Activated CD8-positive, alpha-beta memory T cell treated with anti-CD3 and anti-CD28 coated beads, Interleukin-2, amount 10 ng/mL, durations not matched to agents 7 days and 5 days (primary cell): ENCODE data around the gene CFAP90. TPM values are rescaled to one million over a fixed set of nuclear protein-coding genes. Genes with fewer than 3 reads are reported as not detected.

Experiments
- ATAC-seq: fragments of 150-1000 bp; cut with Tn5 transposase; one replicate; pipeline ENCODE4 v1.10.0; 2021; ENCODE audit warnings: moderate library complexity
- CTCF ChIA-PET: fragments of 350-600 bp; sonication (Branson Sonifier 250); formaldehyde crosslinking; loops from one replicate; lab custom pipeline; 2021; ENCODE audit warnings: antibody characterized with exemption; lab: Charles Lee
- DNase-seq: peaks from one replicate; pipeline ENCODE4 v3.0.0-alpha.2; 2020
- H3K27ac Mint-ChIP-seq: one replicate; pipeline ENCODE4 v1.8.0; 2021; ENCODE audit warnings: mild to moderate bottlenecking, mixed read lengths
- H3K27me3 Mint-ChIP-seq: one replicate; pipeline ENCODE4 v1.8.0; 2021; ENCODE audit warnings: mixed read lengths
- H3K36me3 Mint-ChIP-seq: one replicate; pipeline ENCODE4 v1.8.0; 2021; ENCODE audit warnings: mild to moderate bottlenecking, mixed read lengths
- H3K4me1 Mint-ChIP-seq: one replicate; pipeline ENCODE4 v1.8.0; 2021; ENCODE audit warnings: mixed read lengths
- H3K4me3 Mint-ChIP-seq: one replicate; pipeline ENCODE4 v1.8.0; 2021; ENCODE audit warnings: mild to moderate bottlenecking, moderate library complexity, mixed read lengths
- H3K9me3 Mint-ChIP-seq: one replicate; pipeline ENCODE4 v1.8.0; 2022; ENCODE audit warnings: low read depth, mixed read lengths
- total RNA-seq, 2 experiments: library from RNA; stranded (reverse); gene quantifications; one replicate each; pipeline ENCODE4 v1.2.3, GENCODE V29; 2021

Gene CFAP90
- total RNA-seq, 2 experiments from 2014 or later = not detected

GRCh38 chr5:7837403-7837802, 13.5 kb downstream of the CFAP90 start:
- peaks cover 6% of the 10 kb centered on the region for H3K27me3 Mint-ChIP-seq
- ATAC-seq = no peak
- DNase-seq = no peak
- H3K9me3 Mint-ChIP-seq = peaks cover 3% of the 10 kb centered on the region
- no peak overlapping the region for H3K27ac Mint-ChIP-seq
- no peaks in the 10 kb centered on the region for H3K36me3 Mint-ChIP-seq
- no peak overlapping the region for H3K4me3 Mint-ChIP-seq
- CTCF ChIA-PET = no interaction called here
- no peaks in the 10 kb centered on the region for H3K4me1 Mint-ChIP-seq

GRCh38 chr5:7834982-7835381, 16.0 kb downstream of the CFAP90 start:
- Mint-ChIP-seq H3K36me3 (no peaks in the 10 kb centered on the region), H3K4me1 (no peaks in the 10 kb centered on the region)

GRCh38 chr5:7828269-7828668, 22.7 kb downstream of the CFAP90 start:
- ATAC-seq = no peak
- no peak for DNase-seq
- peaks cover 13% of the 10 kb centered on the region for H3K27me3 Mint-ChIP-seq
- CTCF ChIA-PET = no interaction called here
- H3K9me3 Mint-ChIP-seq = no peaks in the 10 kb centered on the region
- H3K4me1 Mint-ChIP-seq = no peaks in the 10 kb centered on the region
- H3K36me3 Mint-ChIP-seq = no peaks in the 10 kb centered on the region
- H3K27ac Mint-ChIP-seq = no peak overlapping the region
- no peak overlapping the region for H3K4me3 Mint-ChIP-seq

More at GRCh38 chr5:7834982-7835381, 16.0 kb downstream of the CFAP90 start:
- DNase-seq = no peak
- no peak overlapping the region for H3K27ac Mint-ChIP-seq
- CTCF ChIA-PET = no interaction called here
- H3K27me3 Mint-ChIP-seq = peaks cover 8% of the 10 kb centered on the region
- no peak for ATAC-seq
- H3K4me3 Mint-ChIP-seq = no peak overlapping the region
- peaks cover 3% of the 10 kb centered on the region for H3K9me3 Mint-ChIP-seq

GRCh38 chr5:7827610-7828009, 23.3 kb downstream of the CFAP90 start:
- Mint-ChIP-seq H3K4me1 (no peaks in the 10 kb centered on the region), H3K9me3 (no peaks in the 10 kb centered on the region), H3K36me3 (no peaks in the 10 kb centered on the region), H3K27me3 (peaks cover 18% of the 10 kb centered on the region), H3K4me3 (no peak overlapping the region), H3K27ac (no peak overlapping the region)
- ATAC-seq (no peak), DNase-seq (no peak)
- CTCF ChIA-PET = no interaction called here

- CTCF ChIA-PET = no interaction called here
These were observed 25.3 kb downstream of the CFAP90 start for GRCh38 chr5:7825630-7826029.

GRCh38 chr5:7824995-7825394, 25.9 kb downstream of the CFAP90 start:
- DNase-seq (no peak), ATAC-seq (no peak)
- no peaks in the 10 kb centered on the region for H3K9me3 Mint-ChIP-seq
- no peaks in the 10 kb centered on the region for H3K4me1 Mint-ChIP-seq
- H3K27me3 Mint-ChIP-seq = peaks cover 15% of the 10 kb centered on the region
- H3K4me3 Mint-ChIP-seq = no peak overlapping the region
- CTCF ChIA-PET = no interaction called here
- H3K36me3 Mint-ChIP-seq = no peaks in the 10 kb centered on the region
- no peak overlapping the region for H3K27ac Mint-ChIP-seq

More at GRCh38 chr5:7825630-7826029, 25.3 kb downstream of the CFAP90 start:
- DNase-seq = no peak
- ATAC-seq = no peak
- Mint-ChIP-seq H3K27me3 (peaks cover 15% of the 10 kb centered on the region), H3K27ac (no peak overlapping the region), H3K36me3 (no peaks in the 10 kb centered on the region), H3K4me3 (no peak overlapping the region), H3K4me1 (no peaks in the 10 kb centered on the region), H3K9me3 (no peaks in the 10 kb centered on the region)

- no peak overlapping the region for H3K27ac Mint-ChIP-seq
- ATAC-seq (no peak), DNase-seq (no peak)
- peaks cover 13% of the 10 kb centered on the region for H3K27me3 Mint-ChIP-seq
- no peaks in the 10 kb centered on the region for H3K9me3 Mint-ChIP-seq
- CTCF ChIA-PET = no interaction called here
- H3K4me1 Mint-ChIP-seq = no peaks in the 10 kb centered on the region
- no peaks in the 10 kb centered on the region for H3K36me3 Mint-ChIP-seq
- no peak overlapping the region for H3K4me3 Mint-ChIP-seq
These were observed 27.3 kb downstream of the CFAP90 start for GRCh38 chr5:7823594-7823993.

GRCh38 chr5:7822449-7822848, 28.5 kb downstream of the CFAP90 start:
- H3K27ac Mint-ChIP-seq = no peak overlapping the region
- DNase-seq = no peak
- peaks cover 13% of the 10 kb centered on the region for H3K27me3 Mint-ChIP-seq
- H3K9me3 Mint-ChIP-seq = no peaks in the 10 kb centered on the region
- H3K4me1 Mint-ChIP-seq = no peaks in the 10 kb centered on the region
- CTCF ChIA-PET = no interaction called here
- no peak for ATAC-seq
- H3K36me3 Mint-ChIP-seq = no peaks in the 10 kb centered on the region
- no peak overlapping the region for H3K4me3 Mint-ChIP-seq

GRCh38 chr5:7816535-7816901, 34.4 kb downstream of the CFAP90 start:
- CTCF ChIA-PET = interaction anchor here (1.1 to 2.4 kb wide), 6 partner anchors 10 to 1073 kb away, joined by 3 to 7 read pairs (median 3); no protein-coding TSS in a partner anchor
- no peaks in the 10 kb centered on the region for H3K4me1 Mint-ChIP-seq
- no peaks in the 10 kb centered on the region for H3K9me3 Mint-ChIP-seq
- no peaks in the 10 kb centered on the region for H3K36me3 Mint-ChIP-seq
- H3K4me3 Mint-ChIP-seq = no peak overlapping the region
- ATAC-seq (no peak), DNase-seq (no peak)
- peaks cover 27% of the 10 kb centered on the region for H3K27me3 Mint-ChIP-seq
- no peak overlapping the region for H3K27ac Mint-ChIP-seq

GRCh38 chr5:7815892-7816534, 34.9 kb downstream of the CFAP90 start:
- H3K4me1 Mint-ChIP-seq = no peaks in the 10 kb centered on the region
- DNase-seq = peak; percentile 70
- no peak overlapping the region for H3K4me3 Mint-ChIP-seq
- H3K36me3 Mint-ChIP-seq = no peaks in the 10 kb centered on the region
- H3K27me3 Mint-ChIP-seq = peaks cover 27% of the 10 kb centered on the region
- peak; percentile 85 for ATAC-seq
- no peak overlapping the region for H3K27ac Mint-ChIP-seq
- H3K9me3 Mint-ChIP-seq = no peaks in the 10 kb centered on the region
- CTCF ChIA-PET = interaction anchor here (0.7 to 2.4 kb wide), 7 partner anchors 9 to 1072 kb away, joined by 3 to 7 read pairs (median 3); no protein-coding TSS in a partner anchor

GRCh38 chr5:7814816-7815215, 36.1 kb downstream of the CFAP90 start:
- no peaks in the 10 kb centered on the region for H3K36me3 Mint-ChIP-seq
- H3K27ac Mint-ChIP-seq = no peak overlapping the region
- DNase-seq (no peak), ATAC-seq (no peak)
- H3K4me3 Mint-ChIP-seq = no peak overlapping the region
- CTCF ChIA-PET = interaction anchor here (1.2 kb wide), 1 partner anchor 10 kb away, joined by 3 read pairs; no protein-coding TSS in a partner anchor
- H3K4me1 Mint-ChIP-seq = no peaks in the 10 kb centered on the region
- peaks cover 37% of the 10 kb centered on the region for H3K27me3 Mint-ChIP-seq
- no peaks in the 10 kb centered on the region for H3K9me3 Mint-ChIP-seq

- no peak for ATAC-seq
- peaks cover 35% of the 10 kb centered on the region for H3K27me3 Mint-ChIP-seq
- H3K36me3 Mint-ChIP-seq = no peaks in the 10 kb centered on the region
- CTCF ChIA-PET = interaction anchor here (1.2 kb wide), 1 partner anchor 9 kb away, joined by 3 read pairs; no protein-coding TSS in a partner anchor
- no peak for DNase-seq
- no peaks in the 10 kb centered on the region for H3K9me3 Mint-ChIP-seq
- H3K4me3 Mint-ChIP-seq = no peak overlapping the region
- no peak overlapping the region for H3K27ac Mint-ChIP-seq
- no peaks in the 10 kb centered on the region for H3K4me1 Mint-ChIP-seq
These were observed 37.4 kb downstream of the CFAP90 start for GRCh38 chr5:7813576-7813975.

- peaks cover 35% of the 10 kb centered on the region for H3K27me3 Mint-ChIP-seq
- no peak overlapping the region for H3K4me3 Mint-ChIP-seq
- CTCF ChIA-PET = no interaction called here
- H3K36me3 Mint-ChIP-seq = no peaks in the 10 kb centered on the region
- no peaks in the 10 kb centered on the region for H3K4me1 Mint-ChIP-seq
- ATAC-seq (no peak), DNase-seq (no peak)
- H3K9me3 Mint-ChIP-seq = no peaks in the 10 kb centered on the region
- H3K27ac Mint-ChIP-seq = no peak overlapping the region
These were observed 37.9 kb downstream of the CFAP90 start for GRCh38 chr5:7813007-7813406.

- Mint-ChIP-seq H3K4me1 (no peaks in the 10 kb centered on the region), H3K9me3 (no peaks in the 10 kb centered on the region), H3K36me3 (no peaks in the 10 kb centered on the region), H3K27me3 (peaks cover 31% of the 10 kb centered on the region), H3K4me3 (no peak overlapping the region), H3K27ac (no peak overlapping the region)
- ATAC-seq (no peak), DNase-seq (no peak)
- CTCF ChIA-PET = no interaction called here
These were observed 39.2 kb downstream of the CFAP90 start for GRCh38 chr5:7811715-7812114.
